ENCODE data around the gene ZBTB43.
A peak's percentile ranks its signal among the peaks of the same experiment; 100 is the strongest.
"Not testable (repeated sequence)": the region's sequence is repeated elsewhere in the genome, so short reads cannot be mapped to it uniquely, and the experiment has no call there.

Gene ZBTB43

GRCh38 chr9:126804696-126805553 lies at the start of gene ZBTB43:
Gene ZBTB43 (plus strand): TSS chr9:126805040. CDS start chr9:126832510, 27,470 bp downstream.
- peak; percentile 97 for DNase-seq

GRCh38 chr9:126755317-126755875 lies 49.4 kb upstream of the ZBTB43 start:
- no peak for DNase-seq

- DNase-seq, result no peak
These were observed 48.6 kb upstream of the ZBTB43 start for GRCh38 chr9:126756238-126756637.

GRCh38 chr9:126756876-126757415 lies 47.9 kb upstream of the ZBTB43 start:
- DNase-seq, result peak; percentile 9

- peak; percentile 70 for DNase-seq
These were observed 45.8 kb upstream of the ZBTB43 start for GRCh38 chr9:126758916-126759585.

- no peak for DNase-seq
These were observed 43.6 kb upstream of the ZBTB43 start for GRCh38 chr9:126761274-126761673.

GRCh38 chr9:126763130-126763764 lies 41.6 kb upstream of the ZBTB43 start:
- DNase-seq, result no peak

- peak; percentile 9 for DNase-seq
These were observed 31.7 kb upstream of the ZBTB43 start for GRCh38 chr9:126773004-126773607.

- no peak for DNase-seq
These were observed 28.9 kb upstream of the ZBTB43 start for GRCh38 chr9:126775926-126776325.

- no peak for DNase-seq
These were observed 27.1 kb upstream of the ZBTB43 start for GRCh38 chr9:126777733-126778132.

- DNase-seq, result no peak
These were observed 26.7 kb upstream of the ZBTB43 start for GRCh38 chr9:126778141-126778540.

- DNase-seq, result not testable (repeated sequence)
These were observed 26.1 kb upstream of the ZBTB43 start for GRCh38 chr9:126778696-126779095.

GRCh38 chr9:126781186-126782052 lies 23.4 kb upstream of the ZBTB43 start:
- peak; percentile 65 for DNase-seq

- no peak for DNase-seq
These were observed 22.8 kb upstream of the ZBTB43 start for GRCh38 chr9:126782053-126782388.

- no peak for DNase-seq
These were observed 20.9 kb upstream of the ZBTB43 start for GRCh38 chr9:126783949-126784348.

GRCh38 chr9:126784401-126784800 lies 20.4 kb upstream of the ZBTB43 start:
- no peak for DNase-seq

GRCh38 chr9:126784841-126785240 lies 20.0 kb upstream of the ZBTB43 start:
- not testable (repeated sequence) for DNase-seq

GRCh38 chr9:126788046-126788445 lies 16.8 kb upstream of the ZBTB43 start:
- no peak for DNase-seq

- no peak for DNase-seq
These were observed 16.0 kb upstream of the ZBTB43 start for GRCh38 chr9:126788634-126789349.

GRCh38 chr9:126790561-126790960 lies 14.3 kb upstream of the ZBTB43 start:
- no peak for DNase-seq
